ENCODE results near the gene KRT75. TPM values are rescaled to one million over a fixed set of nuclear protein-coding genes. Genes with fewer than 3 reads are reported as not detected.

Gene KRT75
- total and polyA plus RNA-seq, 2 of the 4 experiments (the other 2 are of a cell fraction), result not detected

DNA sequence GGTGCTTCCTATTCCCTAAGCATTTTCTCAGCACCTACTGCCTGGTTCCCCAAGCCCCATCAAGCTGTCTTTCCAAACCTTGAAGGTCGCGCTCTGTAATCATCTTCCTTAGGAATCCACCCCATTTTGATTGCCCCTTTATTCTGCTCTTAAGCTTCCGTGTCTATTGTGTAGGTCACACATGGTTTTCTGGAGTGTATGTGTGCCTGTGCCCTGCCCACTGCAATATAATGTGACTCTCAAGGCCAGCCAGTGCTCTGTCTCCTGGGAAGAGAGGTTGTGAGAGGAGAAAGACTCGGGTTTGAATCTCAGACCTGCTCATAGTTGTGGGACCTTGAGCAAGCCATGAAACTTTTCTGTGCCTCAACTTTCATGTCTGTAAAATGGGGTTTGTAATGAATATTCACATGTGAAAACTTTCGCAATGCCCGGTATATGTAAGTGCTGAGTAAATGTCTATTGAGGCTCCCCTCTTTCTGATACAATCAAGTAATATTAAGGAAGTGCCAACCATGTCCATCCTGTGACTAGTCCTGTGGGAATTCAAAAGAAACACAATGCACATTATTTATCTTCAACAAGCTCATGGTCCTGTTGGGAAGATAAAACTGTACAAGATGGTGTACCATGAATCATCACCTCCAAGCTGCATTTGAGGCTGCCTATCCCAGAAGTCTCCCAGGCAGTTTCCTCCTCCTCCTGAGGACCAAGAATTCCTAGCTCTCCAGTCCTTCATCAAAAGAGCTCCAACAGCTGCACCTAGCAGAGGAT is 774 bp upstream of the KRT75 start:
- Histone ChIP-seq H2BK15ac (ENCODE audit: low read depth, low read length) (no peak overlapping the region), H4K5ac (ENCODE audit: low read depth, low read length) (no peak overlapping the region), H4K91ac (ENCODE audit: insufficient read depth, low read depth, low read length) (no peak overlapping the region), H3K9me3 (ENCODE audit: control insufficient read depth, insufficient read depth, low read length) (no peaks in the 10 kb centered on the region), H3K9ac (ENCODE audit: low read depth, low read length) (no peak overlapping the region), H3K4me2 (ENCODE audit: low read depth, low read length) (no peak overlapping the region), H3K27ac (ENCODE audit: insufficient read depth, low read length) (no peak overlapping the region), H4K20me1 (ENCODE audit: insufficient read depth, low read length) (no peaks in the 10 kb centered on the region), H3K36me3 (ENCODE audit: control insufficient read depth, insufficient read depth, low read length) (no peaks in the 10 kb centered on the region), H2AK5ac (ENCODE audit: low read depth, low read length) (no peak overlapping the region), H2BK120ac (ENCODE audit: low read depth, low read length) (no peak overlapping the region), H3K4ac (ENCODE audit: low read depth, low read length) (no peak overlapping the region), H2BK20ac (ENCODE audit: low read depth, low read length) (no peak overlapping the region), H2BK5ac (ENCODE audit: low read depth, low read length, poor library complexity, severe bottlenecking) (no peak overlapping the region), H3K4me3 (ENCODE audit: insufficient read depth, low read depth, low read length) (no peak overlapping the region), H3K18ac (ENCODE audit: low read depth, low read length) (no peak overlapping the region), H3K4me1 (ENCODE audit: control insufficient read depth, insufficient read depth, low read length) (no peaks in the 10 kb centered on the region), H2AFZ (replicated peaks; ENCODE audit: low read length, poor library complexity) (no peak overlapping the region), H3K79me1 (ENCODE audit: low read depth in 1 of 2, low read length in 2 of 2) (no peaks in the 10 kb centered on the region), H3K27me3 (ENCODE audit: control insufficient read depth, insufficient read depth, low read length) (peaks cover 20% of the 10 kb centered on the region), H3K9me1 (ENCODE audit: insufficient read depth, low read length) (no peaks in the 10 kb centered on the region), H2AK9ac (replicated peaks; ENCODE audit: low read depth, low read length, poor library complexity) (no peak overlapping the region), H4K8ac (ENCODE audit: low read depth in 2 of 2, low read length in 2 of 2) (no peak overlapping the region), H3K56ac (ENCODE audit: extremely low read depth, insufficient read depth, low read length) (no peak overlapping the region), H3K14ac (replicated peaks; ENCODE audit: low read depth, low read length) (no peak overlapping the region), H3K23ac (ENCODE audit: low read depth, low read length) (no peak overlapping the region)
- no peak for ATAC-seq (ENCODE audit: low read depth)
- ChIA-PET POLR2A (ENCODE audit: unreplicated experiment) (no interaction called here), CTCF (no interaction called here)
- TF ChIP-seq FOS (IDR thresholded peaks at IDR 0.05; ENCODE audit: low read depth, low read length), result no peak
- no peak for TF ChIP-seq MXI1 (IDR thresholded peaks at IDR 0.05; ENCODE audit: borderline replicate concordance, low read depth, low read length)
- TF ChIP-seq RCOR1 (IDR thresholded peaks at IDR 0.05; ENCODE audit: insufficient replicate concordance, low read length), result no peak
- TF ChIP-seq RFX5 (IDR thresholded peaks at IDR 0.05; ENCODE audit: low read depth, low read length), result no peak
- no peak for TF ChIP-seq MAFK (IDR thresholded peaks at IDR 0.05; ENCODE audit: low read depth, low read length)
- TF ChIP-seq, protein P1, sequence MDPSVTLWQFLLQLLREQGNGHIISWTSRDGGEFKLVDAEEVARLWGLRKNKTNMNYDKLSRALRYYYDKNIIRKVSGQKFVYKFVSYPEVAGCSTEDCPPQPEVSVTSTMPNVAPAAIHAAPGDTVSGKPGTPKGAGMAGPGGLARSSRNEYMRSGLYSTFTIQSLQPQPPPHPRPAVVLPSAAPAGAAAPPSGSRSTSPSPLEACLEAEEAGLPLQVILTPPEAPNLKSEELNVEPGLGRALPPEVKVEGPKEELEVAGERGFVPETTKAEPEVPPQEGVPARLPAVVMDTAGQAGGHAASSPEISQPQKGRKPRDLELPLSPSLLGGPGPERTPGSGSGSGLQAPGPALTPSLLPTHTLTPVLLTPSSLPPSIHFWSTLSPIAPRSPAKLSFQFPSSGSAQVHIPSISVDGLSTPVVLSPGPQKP (IDR thresholded peaks at IDR 0.05; ENCODE audit: borderline replicate concordance, low read depth, low read length), result no peak
- TF ChIP-seq, protein P2, sequence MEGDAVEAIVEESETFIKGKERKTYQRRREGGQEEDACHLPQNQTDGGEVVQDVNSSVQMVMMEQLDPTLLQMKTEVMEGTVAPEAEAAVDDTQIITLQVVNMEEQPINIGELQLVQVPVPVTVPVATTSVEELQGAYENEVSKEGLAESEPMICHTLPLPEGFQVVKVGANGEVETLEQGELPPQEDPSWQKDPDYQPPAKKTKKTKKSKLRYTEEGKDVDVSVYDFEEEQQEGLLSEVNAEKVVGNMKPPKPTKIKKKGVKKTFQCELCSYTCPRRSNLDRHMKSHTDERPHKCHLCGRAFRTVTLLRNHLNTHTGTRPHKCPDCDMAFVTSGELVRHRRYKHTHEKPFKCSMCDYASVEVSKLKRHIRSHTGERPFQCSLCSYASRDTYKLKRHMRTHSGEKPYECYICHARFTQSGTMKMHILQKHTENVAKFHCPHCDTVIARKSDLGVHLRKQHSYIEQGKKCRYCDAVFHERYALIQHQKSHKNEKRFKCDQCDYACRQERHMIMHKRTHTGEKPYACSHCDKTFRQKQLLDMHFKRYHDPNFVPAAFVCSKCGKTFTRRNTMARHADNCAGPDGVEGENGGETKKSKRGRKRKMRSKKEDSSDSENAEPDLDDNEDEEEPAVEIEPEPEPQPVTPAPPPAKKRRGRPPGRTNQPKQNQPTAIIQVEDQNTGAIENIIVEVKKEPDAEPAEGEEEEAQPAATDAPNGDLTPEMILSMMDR (conservative IDR thresholded peaks at IDR 0.05; ENCODE audit: low read depth, low read length), result no peak
- TF ChIP-seq POLR2A (IDR thresholded peaks at IDR 0.05; ENCODE audit: low read depth, low read length), result no peak
- no peak for TF ChIP-seq CHD1 (IDR thresholded peaks at IDR 0.05; ENCODE audit: low read depth, low read length)
- no peak for TF ChIP-seq BHLHE40 (IDR thresholded peaks at IDR 0.05; ENCODE audit: low read depth, low read length)
- TF ChIP-seq MAZ (IDR thresholded peaks at IDR 0.05; ENCODE audit: borderline replicate concordance, low read depth, low read length), result no peak
- no peak for TF ChIP-seq CEBPB (IDR thresholded peaks at IDR 0.05; ENCODE audit: low read depth, low read length)
- dilution Hi-C loops (cut with HindIII; ENCODE audit: low sequenced_read_pairs, unreplicated experiment) (no loop called here), in situ Hi-C loops (cut with MboI; ENCODE audit: low sequenced_read_pairs) (no loop called here), intact Hi-C loops (cut with micrococcal nuclease) (no loop called here)
- BruUV-seq (replicated peaks), result no TSS peak
- peak; percentile 4 for DNase-seq
- 80% methylated on average over 1 of the region's 6 CpGs; no CpG with 5 or more reads in 1 of the 2 experiments for WGBS, 2 experiments (ENCODE audit: extremely low coverage in 2 of 2, insufficient read length in 1 of 2)

All from IMR-90 (cell line).